Measurements from ENCODE around the gene AMPD3.

DNA sequence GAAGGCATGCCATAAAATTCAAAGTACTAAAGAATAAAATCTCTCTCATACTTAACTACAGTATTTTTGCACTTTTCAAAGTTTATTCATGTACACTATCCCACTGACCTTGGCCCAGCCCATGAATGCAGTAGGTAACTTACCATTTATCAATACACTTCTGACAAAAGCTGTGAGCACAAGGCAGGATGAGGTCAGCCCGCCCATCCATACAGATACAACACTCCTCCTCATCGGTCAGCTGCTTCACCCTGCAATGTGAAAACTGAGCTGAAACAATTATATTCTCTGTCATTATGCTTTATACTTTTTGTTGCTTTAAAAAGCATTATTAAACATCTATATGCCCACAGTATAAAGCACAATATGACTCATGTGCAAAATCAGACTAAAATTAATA is 63.8 kb downstream of the AMPD3 start:
- TF ChIP-seq CTCF (IDR thresholded peaks at IDR 0.05) (no peak), POLR2A (IDR thresholded peaks at IDR 0.05) (no peak)
